Ishikawa (cell line): ENCODE measurements around the gene URI1.

Experiments used
- MAX ChIP-seq: IDR thresholded peaks from 2 replicates; pipeline ENCODE4 v1.6.1; 2012
- NFIC ChIP-seq: IDR thresholded peaks from 2 replicates; pipeline ENCODE4 v1.6.1; 2012

GRCh38 chr19:30046522-30046921, 104.5 kb downstream of the URI1 start:
- TF ChIP-seq NFIC (no peak), MAX (no peak)
